Caco-2 (cell line): ENCODE measurements around the gene BEAN1. TPM values are rescaled to one million over a fixed set of nuclear protein-coding genes. Genes with fewer than 3 reads are reported as not detected.
A peak's percentile ranks its signal among the peaks of the same experiment; 100 is the strongest.

Experiments
- BruUV-seq: library from RNA; stranded (reverse); fragments of 400-500 nt; replicated peaks from 2 replicates; lab custom pipeline; 2021; lab: Mats Ljungman, UMichigan
- CTCF ChIA-PET: fragments of 300-600 bp; sonication (Branson Sonifier 250); formaldehyde crosslinking; loops from one replicate; lab custom pipeline; 2022; ENCODE audit warnings: antibody characterized with exemption; lab: Charles Lee
- POLR2A ChIA-PET: fragments of 300-600 bp; sonication (Branson Sonifier 250); formaldehyde crosslinking; loops from one replicate; lab custom pipeline; 2022; ENCODE audit warnings: antibody characterized with exemption; lab: Charles Lee
- DNase-seq, 2 experiments: peaks; one replicate each; pipeline versions ENCODE4 v3.0.0 to v3.0.0-alpha.2; 2020 to 2022
- H3K27me3 ChIP-seq: replicated peaks from 2 replicates; pipeline ENCODE4 v1.6.0; 2011; ENCODE audit warnings: low read length; ENCODE audit not compliant: control insufficient read depth, insufficient read depth
- H3K36me3 ChIP-seq: 2 replicates; pipeline ENCODE4 v1.5.1; 2011; ENCODE audit warnings: low read length; ENCODE audit not compliant: control insufficient read depth, insufficient read depth
- H3K4me1 ChIP-seq: fragments of 250-450 bp; sonication (Bioruptor Pico); 2 replicates; pipeline ENCODE4 v1.5.1; 2020; ENCODE audit warnings: mild to moderate bottlenecking
- H3K4me3 ChIP-seq: 2 replicates; pipeline ENCODE4 v1.5.1; 2011; ENCODE audit warnings: low read depth, mild to moderate bottlenecking, control low read depth, low read length
- H3K9me3 ChIP-seq: fragments of 250-450 bp; sonication (Bioruptor Pico); 2 replicates; pipeline ENCODE4 v1.5.1; 2020; ENCODE audit warnings: mild to moderate bottlenecking, moderate library complexity
- H3K27ac Mint-ChIP-seq: one replicate; pipeline ENCODE4 v1.8.0; 2022; ENCODE audit warnings: mixed read lengths; ENCODE audit not compliant: unreplicated experiment
- H3K27me3 Mint-ChIP-seq: one replicate; pipeline ENCODE4 v1.8.0; 2022; ENCODE audit warnings: mixed read lengths; ENCODE audit not compliant: insufficient read depth, unreplicated experiment
- H3K36me3 Mint-ChIP-seq: one replicate; pipeline ENCODE4 v1.8.0; 2022; ENCODE audit warnings: mild to moderate bottlenecking, mixed read lengths; ENCODE audit not compliant: insufficient read depth, unreplicated experiment
- H3K4me1 Mint-ChIP-seq: one replicate; pipeline ENCODE4 v1.8.0; 2022; ENCODE audit warnings: low read depth, mixed read lengths; ENCODE audit not compliant: unreplicated experiment
- H3K4me3 Mint-ChIP-seq: one replicate; pipeline ENCODE4 v1.8.0; 2022; ENCODE audit warnings: mild to moderate bottlenecking, moderate library complexity, mixed read lengths; ENCODE audit not compliant: unreplicated experiment
- H3K9me3 Mint-ChIP-seq: one replicate; pipeline ENCODE4 v1.8.0; 2022; ENCODE audit warnings: mixed read lengths; ENCODE audit not compliant: unreplicated experiment
- CTCF ChIP-seq, 2 experiments: fragments of 200-600 bp in 1 of 2; IDR thresholded peaks; 1 replicate in 1 of 2; 2 replicates in 1 of 2; pipeline versions ENCODE4 v1.5.1 to v1.8.0; 2011 to 2022; ENCODE audit warnings: antibody characterized with exemption in 1 of 2, control low read depth in 1 of 2, inconsistent platforms in 1 of 2, low read depth in 1 of 2, low read length in 1 of 2, mild to moderate bottlenecking in 1 of 2, moderate library complexity in 1 of 2; ENCODE audit not compliant: insufficient read depth in 1 of 2, severe bottlenecking in 1 of 2, unreplicated experiment in 1 of 2
- intact Hi-C: fragments of 100-400 bp; cut with micrococcal nuclease; formaldehyde crosslinking; loops from one replicate; pipeline ENCODE4 v1.10.0; 2022; ENCODE audit not compliant: unreplicated experiment
- total RNA-seq: library from RNA; stranded (reverse); gene quantifications from 2 replicates; pipeline ENCODE4 v1.2.3, GENCODE V29; 2022

BEAN1 gene
- total RNA-seq, 1 experiment from 2014 or later = not detected

- H3K9me3 ChIP-seq = peaks cover 4% of the 10 kb centered on the region
- no peaks in the 10 kb centered on the region for H3K4me1 ChIP-seq
- Mint-ChIP-seq H3K4me1 (no peaks in the 10 kb centered on the region), H3K9me3 (no peaks in the 10 kb centered on the region), H3K36me3 (no peaks in the 10 kb centered on the region), H3K27ac (no peak overlapping the region), H3K27me3 (peaks cover 3% of the 10 kb centered on the region), H3K4me3 (no peak overlapping the region)
- TF ChIP-seq CTCF (IDR thresholded peaks at IDR 0.05; ENCODE audit: insufficient read depth in 1 of 2, low read depth in 1 of 2, low read length in 1 of 2, severe bottlenecking in 1 of 2, unreplicated experiment in 1 of 2) = no peak
- ChIA-PET CTCF (no interaction called here), POLR2A (no interaction called here)
- no TSS peak for BruUV-seq
- no peak for DNase-seq
- no peak overlapping the region for H3K4me3 ChIP-seq
- intact Hi-C loops = no loop called here
- H3K36me3 ChIP-seq = no peaks in the 10 kb centered on the region
- H3K27me3 ChIP-seq = no peaks in the 10 kb centered on the region
Observed at GRCh38 chr16:66416939-66417700, 10.0 kb upstream of the BEAN1 start.

GRCh38 chr16:66418165-66418962, 8.7 kb upstream of the BEAN1 start:
- H3K4me3 Mint-ChIP-seq = no peak overlapping the region
- H3K4me1 Mint-ChIP-seq = no peaks in the 10 kb centered on the region
- Histone ChIP-seq H3K27me3 (0 out of 2 replicates have a peak, but pooled peaks cover under 1% of the 10 kb centered on the region), H3K36me3 (no peaks in the 10 kb centered on the region), H3K9me3 (peaks cover 4% of the 10 kb centered on the region), H3K4me3 (no peak overlapping the region), H3K4me1 (no peaks in the 10 kb centered on the region)
- TF ChIP-seq CTCF (IDR thresholded peaks at IDR 0.05; ENCODE audit: insufficient read depth in 1 of 2, low read depth in 1 of 2, low read length in 1 of 2, severe bottlenecking in 1 of 2, unreplicated experiment in 1 of 2) = no peak
- H3K36me3 Mint-ChIP-seq = no peaks in the 10 kb centered on the region
- ChIA-PET POLR2A (no interaction called here), CTCF (no interaction called here)
- H3K27ac Mint-ChIP-seq = no peak overlapping the region
- peaks cover 9% of the 10 kb centered on the region for H3K27me3 Mint-ChIP-seq
- no TSS peak for BruUV-seq
- DNase-seq = no peak
- H3K9me3 Mint-ChIP-seq = no peaks in the 10 kb centered on the region
- intact Hi-C loops = no loop called here

GRCh38 chr16:66419527-66419926, 7.6 kb upstream of the BEAN1 start:
- Histone ChIP-seq H3K36me3 (no peaks in the 10 kb centered on the region), H3K4me3 (no peak overlapping the region), H3K4me1 (no peaks in the 10 kb centered on the region), H3K27me3 (peaks cover 1% of the 10 kb centered on the region; the same call in 1 of the 2 replicates), H3K9me3 (no peaks in the 10 kb centered on the region; the same call in none of the 2 replicates)
- Mint-ChIP-seq H3K9me3 (no peaks in the 10 kb centered on the region), H3K27ac (no peak overlapping the region), H3K4me1 (no peaks in the 10 kb centered on the region), H3K4me3 (no peak overlapping the region), H3K36me3 (no peaks in the 10 kb centered on the region), H3K27me3 (peaks cover 9% of the 10 kb centered on the region)
- ChIA-PET CTCF (no interaction called here), POLR2A (no interaction called here)
- intact Hi-C loops = no loop called here
- peak; percentile 16 to 25 for TF ChIP-seq CTCF (IDR thresholded peaks at IDR 0.05; ENCODE audit: insufficient read depth in 1 of 2, low read depth in 1 of 2, low read length in 1 of 2, severe bottlenecking in 1 of 2, unreplicated experiment in 1 of 2)
- BruUV-seq = no TSS peak
- DNase-seq = no peak
